Measurements from ENCODE around the gene MAP3K19. TPM values are rescaled to one million over a fixed set of nuclear protein-coding genes. Genes with fewer than 3 reads are reported as not detected.

The MAP3K19 gene
- total and polyA plus RNA-seq, 2 of the 8 experiments (the other 6 are each of a cell fraction or from before 2014, with no cell fraction given), result not detected

DNA sequence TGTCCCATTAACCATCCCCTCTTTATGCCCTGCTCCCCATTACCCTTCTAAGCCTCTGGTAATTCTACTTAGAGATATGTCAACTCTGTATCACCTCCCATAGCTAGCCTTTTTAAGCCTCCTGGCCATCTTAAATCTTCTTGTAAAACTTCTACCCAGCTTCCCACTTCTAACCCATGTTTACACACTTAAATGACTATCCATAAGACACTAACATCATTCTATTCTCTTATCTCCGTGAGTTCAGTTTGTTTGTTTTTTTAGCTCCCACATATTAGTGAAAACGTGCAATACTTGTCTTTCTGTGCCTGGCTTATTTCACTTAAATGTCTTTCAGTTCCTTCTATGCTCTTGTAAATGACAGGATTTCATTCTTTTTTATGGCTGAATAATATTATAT lies 47.3 kb upstream of the MAP3K19 start:
- Histone ChIP-seq H3K23me2 (ENCODE audit: low read depth, low read length) (no peaks in the 10 kb centered on the region), H3K14ac (ENCODE audit: insufficient read length) (no peak overlapping the region), H4K8ac (ENCODE audit: extremely low read depth, insufficient read depth, low read length) (no peak overlapping the region), H3K4me3 (ENCODE audit: extremely low read depth in 1 of 4, insufficient read depth in 2 of 4, low read depth in 3 of 4, low read length in 4 of 4) (no peak overlapping the region), H3K79me2 (ENCODE audit: control insufficient read depth in 1 of 2, insufficient read depth in 2 of 2, low read length in 2 of 2) (peaks cover 0 to 4% of the 10 kb centered on the region in 2 experiments; a peak in 1 of 4 replicates), H3K4me1 (replicated peaks in 1 of 4; ENCODE audit: control insufficient read depth in 3 of 4, insufficient read depth in 4 of 4, low read length in 3 of 4) (no peaks in the 10 kb centered on the region), H2BK15ac (ENCODE audit: low read length) (no peak overlapping the region), H2BK5ac (ENCODE audit: low read depth, low read length) (no peak overlapping the region), H4K20me1 (replicated peaks in 1 of 2; ENCODE audit: control insufficient read depth in 1 of 2, insufficient read depth in 2 of 2, low read length in 2 of 2) (peaks cover 0 to 2% of the 10 kb centered on the region in 2 experiments), H3K4ac (replicated peaks; ENCODE audit: insufficient read length, low read depth, low read length) (no peak overlapping the region), H3K18ac (ENCODE audit: extremely low read depth, low read length) (no peak overlapping the region), H2AK5ac (ENCODE audit: low read depth, low read length) (no peak overlapping the region), H2BK20ac (ENCODE audit: low read length) (no peak overlapping the region), H3K79me1 (ENCODE audit: low read depth, low read length) (no peaks in the 10 kb centered on the region), H3K27ac (ENCODE audit: low read depth, low read length) (no peak overlapping the region), H3K27me3 (replicated peaks in 1 of 4; ENCODE audit: control insufficient read depth in 3 of 4, extremely low read depth in 1 of 4, insufficient read depth in 3 of 4, low read length in 3 of 4) (no peaks in the 10 kb centered on the region), H4K5ac (ENCODE audit: insufficient read length, low read depth, low read length) (no peak overlapping the region), H3K4me2 (ENCODE audit: insufficient read depth in 1 of 2, low read depth in 2 of 2, low read length in 2 of 2) (no peak overlapping the region), H2BK120ac (replicated peaks; ENCODE audit: low read depth, low read length) (no peak overlapping the region), H3K9me3 (ENCODE audit: insufficient read depth in 2 of 2, low read depth in 1 of 2, low read length in 1 of 2) (no peaks in the 10 kb centered on the region), H2AFZ (ENCODE audit: low read length) (no peak overlapping the region), H3K36me3 (ENCODE audit: control insufficient read depth in 2 of 4, insufficient read depth in 4 of 4, low read length in 3 of 4) (peaks cover 0 to 11% (median 0%) of the 10 kb centered on the region in 4 experiments; a peak in 3 of 8 replicates), H3K23ac (ENCODE audit: insufficient read length) (no peak overlapping the region), H4K91ac (replicated peaks; ENCODE audit: insufficient read length, low read length) (no peak overlapping the region), H3K9ac (replicated peaks in 1 of 4; ENCODE audit: extremely low read depth in 1 of 4, low read depth in 3 of 4, low read length in 3 of 4) (no peak overlapping the region), H3K56ac (replicated peaks; ENCODE audit: insufficient read length, low read depth, low read length) (no peak overlapping the region), H2BK12ac (ENCODE audit: low read depth, low read length) (no peak overlapping the region)
- POLR2A ChIA-PET (ENCODE audit: partially characterized antibody), result interaction anchor here (0.7 kb wide), 1 partner anchor 41 kb away, joined by 3 read pairs; no protein-coding TSS in a partner anchor
- no peak for DNase-seq (ENCODE audit: low read depth in 1 of 2, low spot score in 2 of 2)
- WGBS, 2 experiments (ENCODE audit: extremely low coverage in 1 of 2, insufficient coverage in 1 of 2, insufficient read length in 1 of 2, insufficient replicate concordance in 2 of 2, low coverage in 1 of 2, low lambda C conversion rate in 2 of 2, missing lambda C conversion rate in 1 of 2), result 96% methylated on average over 2 of the region's 2 CpGs; no CpG with 5 or more reads in 1 of the 2 experiments
- CTCF ChIA-PET (ENCODE audit: partially characterized antibody), result interaction anchor here (0.9 to 1.6 kb wide), 2 partner anchors 9 to 43 kb away, joined by 3 to 4 read pairs; no protein-coding TSS in a partner anchor
- FAIRE-seq, result no peak
- TF ChIP-seq PHF8 (conservative IDR thresholded peaks at IDR 0.05; ENCODE audit: low read depth, low read length) (no peak), CHD2 (IDR thresholded peaks at IDR 0.05; ENCODE audit: low read length) (no peak), SUZ12 (IDR thresholded peaks at IDR 0.05; ENCODE audit: low read length) (no peak), EGR1 (IDR thresholded peaks at IDR 0.05; ENCODE audit: borderline replicate concordance, low read depth, low read length) (no peak), BRCA1 (IDR thresholded peaks at IDR 0.05; ENCODE audit: low read depth, low read length) (no peak), EZH2 (IDR thresholded peaks at IDR 0.05; ENCODE audit: low read depth, low read length, severe bottlenecking) (no peak), JUND (IDR thresholded peaks at IDR 0.05; ENCODE audit: low read length) (no peak)
- TF ChIP-seq, protein P1, sequence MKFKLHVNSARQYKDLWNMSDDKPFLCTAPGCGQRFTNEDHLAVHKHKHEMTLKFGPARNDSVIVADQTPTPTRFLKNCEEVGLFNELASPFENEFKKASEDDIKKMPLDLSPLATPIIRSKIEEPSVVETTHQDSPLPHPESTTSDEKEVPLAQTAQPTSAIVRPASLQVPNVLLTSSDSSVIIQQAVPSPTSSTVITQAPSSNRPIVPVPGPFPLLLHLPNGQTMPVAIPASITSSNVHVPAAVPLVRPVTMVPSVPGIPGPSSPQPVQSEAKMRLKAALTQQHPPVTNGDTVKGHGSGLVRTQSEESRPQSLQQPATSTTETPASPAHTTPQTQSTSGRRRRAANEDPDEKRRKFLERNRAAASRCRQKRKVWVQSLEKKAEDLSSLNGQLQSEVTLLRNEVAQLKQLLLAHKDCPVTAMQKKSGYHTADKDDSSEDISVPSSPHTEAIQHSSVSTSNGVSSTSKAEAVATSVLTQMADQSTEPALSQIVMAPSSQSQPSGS (IDR thresholded peaks at IDR 0.05; ENCODE audit: low read length), result no peak

All from H1 (cell line).